Stimulated activated CD8-positive, alpha-beta memory T cell treated with anti-CD3 and anti-CD28 coated beads, Interleukin-15, amount 100 ng/mL, for 4 hours (primary cell): ENCODE data around the gene SVIP.
A peak's percentile ranks its signal among the peaks of the same experiment; 100 is the strongest.

Experiments
- DNase-seq, 2 donors: peaks; one replicate each; pipeline ENCODE4 v3.0.0-alpha.2; 2020; ENCODE audit warnings: low read depth in 2 of 2

SVIP gene

GRCh38 chr11:22829231-22830081, at the start of gene SVIP:
SVIP (minus strand) TSS chr11:22829801; CDS start chr11:22829748, 53 bp downstream.
- DNase-seq: peak; percentile 77 to 80

- DNase-seq: no peak
Observed at GRCh38 chr11:22878604-22879003, 49.0 kb upstream of the SVIP start.

GRCh38 chr11:22878039-22878438, 48.4 kb upstream of the SVIP start:
- DNase-seq: no peak

- peak in 1 of 2 donors; percentile 13 for DNase-seq
Observed at GRCh38 chr11:22875869-22876473, 46.4 kb upstream of the SVIP start.

- no peak for DNase-seq
Observed at GRCh38 chr11:22869325-22869724, 39.7 kb upstream of the SVIP start.

- DNase-seq: no peak
Observed at GRCh38 chr11:22860241-22860640, 30.6 kb upstream of the SVIP start, which contains the start of gene CCDC179. CCDC179 (minus strand) TSS chr11:22860474; CDS start chr11:22860421, 53 bp downstream.

GRCh38 chr11:22859756-22860155, 30.2 kb upstream of the SVIP start:
- DNase-seq: no peak

GRCh38 chr11:22851477-22851876, 21.9 kb upstream of the SVIP start:
- DNase-seq: no peak

GRCh38 chr11:22846726-22847125, 17.1 kb upstream of the SVIP start:
- no peak for DNase-seq

GRCh38 chr11:22832315-22833015, 2.9 kb upstream of the SVIP start:
- DNase-seq: no peak

GRCh38 chr11:22830082-22830414, 447 bp upstream of the SVIP start:
- no peak for DNase-seq

GRCh38 chr11:22828373-22828772, 1.2 kb downstream of the SVIP start:
- DNase-seq: no peak

GRCh38 chr11:22822203-22822602, 7.4 kb downstream of the SVIP start:
- no peak for DNase-seq

- no peak for DNase-seq
Observed at GRCh38 chr11:22809893-22810292, 19.7 kb downstream of the SVIP start.

GRCh38 chr11:22808571-22809197, 20.9 kb downstream of the SVIP start:
- DNase-seq: no peak

- DNase-seq: no peak
Observed at GRCh38 chr11:22807855-22808570, 21.6 kb downstream of the SVIP start.

- no peak for DNase-seq
Observed at GRCh38 chr11:22807391-22807790, 22.2 kb downstream of the SVIP start.

- DNase-seq: no peak
Observed at GRCh38 chr11:22802861-22803260, 26.7 kb downstream of the SVIP start.

- no peak for DNase-seq
Observed at GRCh38 chr11:22800482-22800881, 29.1 kb downstream of the SVIP start.

GRCh38 chr11:22798901-22799300, 30.7 kb downstream of the SVIP start:
- DNase-seq: no peak

- no peak for DNase-seq
Observed at GRCh38 chr11:22797047-22797446, 32.6 kb downstream of the SVIP start.

GRCh38 chr11:22795914-22796313, 33.7 kb downstream of the SVIP start:
- no peak for DNase-seq
